ENCODE measurements around the gene CRELD1. TPM values are rescaled to one million over a fixed set of nuclear protein-coding genes. Genes with fewer than 3 reads are reported as not detected.

The CRELD1 gene
- total RNA-seq, 1 experiment from 2014 or later = 15.5 TPM

DNA sequence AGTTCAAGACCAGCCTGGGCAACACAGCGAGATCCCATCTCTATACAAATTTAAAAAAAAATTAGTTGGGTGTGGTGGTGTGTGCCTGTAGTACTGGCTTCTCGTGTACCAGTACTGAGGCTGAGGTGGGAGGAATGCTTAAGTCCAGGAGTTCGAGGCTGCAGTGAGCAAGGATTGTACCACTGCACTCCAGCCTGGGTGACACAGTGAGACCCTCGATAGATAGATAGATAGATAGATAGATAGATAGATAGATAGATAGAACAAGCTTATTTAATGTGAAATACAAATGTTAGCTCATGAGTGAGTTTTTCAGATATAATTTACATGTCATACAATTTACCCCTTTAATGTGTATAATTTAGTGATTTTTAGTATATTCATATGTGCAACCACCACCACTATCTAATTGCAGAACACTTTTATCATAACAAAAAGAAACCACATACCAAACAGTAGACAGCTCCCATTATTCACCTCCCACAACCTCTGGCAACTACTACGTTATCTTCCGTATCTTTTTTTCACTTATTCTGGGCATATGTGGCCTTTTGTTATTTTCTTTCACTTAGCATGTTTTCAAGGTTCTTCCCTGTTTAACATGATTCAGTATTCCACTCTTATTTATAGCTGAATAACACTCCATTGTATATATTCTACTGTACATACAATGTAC lies 31.7 kb downstream of the CRELD1 start:
- peaks cover 13 to 31% (median 31%) of the 10 kb centered on the region in 3 experiments; a peak in 6 of 7 replicates for H3K36me3 Mint-ChIP-seq (ENCODE audit: insufficient read depth in 1 of 3, low read depth in 3 of 3)

More for the DNA sequence above, 31.7 kb downstream of the CRELD1 start:
- Histone ChIP-seq H3K23me2 (ENCODE audit: insufficient read length, low read depth, low read length, poor library complexity, severe bottlenecking) (no peaks in the 10 kb centered on the region), H4K20me1 (ENCODE audit: control insufficient read depth, insufficient read depth, insufficient read length) (no peaks in the 10 kb centered on the region), H3K23ac (ENCODE audit: insufficient read length, low read depth, low read length) (no peak overlapping the region), H2AFZ (ENCODE audit: low read length) (no peak overlapping the region), H4K91ac (ENCODE audit: insufficient read length, low read depth, low read length) (no peak overlapping the region), H3K27ac (ENCODE audit: insufficient read length, low read depth, low read length) (no peak overlapping the region), H2BK5ac (ENCODE audit: insufficient read length, low read length) (no peak overlapping the region), H3K4me2 (ENCODE audit: insufficient read depth, insufficient read length, low read length) (no peak overlapping the region), H3K79me1 (ENCODE audit: insufficient read depth, low read depth, low read length, poor library complexity, severe bottlenecking) (no peaks in the 10 kb centered on the region), H3K9ac (ENCODE audit: extremely low read depth, insufficient read length, low read length) (no peak overlapping the region), H3K9me3 (ENCODE audit: control insufficient read depth, low read depth, low read length) (no peaks in the 10 kb centered on the region), H4K8ac (replicated peaks; ENCODE audit: insufficient read length, low read depth, low read length) (no peak overlapping the region), H3T11ph (ENCODE audit: low read length) (no peak overlapping the region), H2BK120ac (ENCODE audit: low read depth, low read length, poor library complexity, severe bottlenecking) (no peak overlapping the region), H2BK20ac (ENCODE audit: low read depth, low read length, poor library complexity, severe bottlenecking) (no peak overlapping the region), H3K56ac (ENCODE audit: insufficient read length, low read depth, low read length) (no peak overlapping the region), H2AK5ac (ENCODE audit: insufficient read length, low read length) (no peak overlapping the region), H3K27me3 (ENCODE audit: insufficient read depth, low read length) (no peaks in the 10 kb centered on the region), H4K5ac (ENCODE audit: insufficient read length, low read depth, low read length) (no peak overlapping the region), H3K4me1 (ENCODE audit: insufficient read depth, low read length) (no peaks in the 10 kb centered on the region), H2BK15ac (ENCODE audit: low read depth, low read length) (no peak overlapping the region), H2BK12ac (ENCODE audit: insufficient read length, low read depth, low read length) (no peak overlapping the region), H3K18ac (ENCODE audit: insufficient read length, low read depth, low read length) (no peak overlapping the region), H3K4ac (ENCODE audit: low read depth, low read length) (no peak overlapping the region), H3K14ac (ENCODE audit: insufficient read depth, low read length) (no peak overlapping the region), H3K79me2 (ENCODE audit: insufficient read depth, low read length) (no peaks in the 10 kb centered on the region)
- Mint-ChIP-seq H3K27me3 (ENCODE audit: low read depth) (no peaks in the 10 kb centered on the region), H3K9me3 (no peaks in the 10 kb centered on the region), H3K27ac (no peak overlapping the region; a peak in 2 of 7 replicates), H3K4me3 (no peak overlapping the region), H3K4me1 (no peaks in the 10 kb centered on the region)
- TF ChIP-seq, protein P1, sequence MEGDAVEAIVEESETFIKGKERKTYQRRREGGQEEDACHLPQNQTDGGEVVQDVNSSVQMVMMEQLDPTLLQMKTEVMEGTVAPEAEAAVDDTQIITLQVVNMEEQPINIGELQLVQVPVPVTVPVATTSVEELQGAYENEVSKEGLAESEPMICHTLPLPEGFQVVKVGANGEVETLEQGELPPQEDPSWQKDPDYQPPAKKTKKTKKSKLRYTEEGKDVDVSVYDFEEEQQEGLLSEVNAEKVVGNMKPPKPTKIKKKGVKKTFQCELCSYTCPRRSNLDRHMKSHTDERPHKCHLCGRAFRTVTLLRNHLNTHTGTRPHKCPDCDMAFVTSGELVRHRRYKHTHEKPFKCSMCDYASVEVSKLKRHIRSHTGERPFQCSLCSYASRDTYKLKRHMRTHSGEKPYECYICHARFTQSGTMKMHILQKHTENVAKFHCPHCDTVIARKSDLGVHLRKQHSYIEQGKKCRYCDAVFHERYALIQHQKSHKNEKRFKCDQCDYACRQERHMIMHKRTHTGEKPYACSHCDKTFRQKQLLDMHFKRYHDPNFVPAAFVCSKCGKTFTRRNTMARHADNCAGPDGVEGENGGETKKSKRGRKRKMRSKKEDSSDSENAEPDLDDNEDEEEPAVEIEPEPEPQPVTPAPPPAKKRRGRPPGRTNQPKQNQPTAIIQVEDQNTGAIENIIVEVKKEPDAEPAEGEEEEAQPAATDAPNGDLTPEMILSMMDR (conservative IDR thresholded peaks at IDR 0.05) = no peak
- DNase-seq = no peak
- WGBS (ENCODE audit: extremely low coverage, insufficient read length, low lambda C conversion rate) = no CpG with 5 or more reads among the region's 6 CpGs
